Chondrocyte (in vitro differentiated cells): ENCODE results near the gene SYNE1. TPM values are rescaled to one million over a fixed set of nuclear protein-coding genes. Genes with fewer than 3 reads are reported as not detected.

Source experiments
- DNase-seq: peaks from one replicate; pipeline ENCODE4 v3.0.0; 2021; ENCODE audit warnings: mixed read lengths, low spot score
- H3K27ac Mint-ChIP-seq: one replicate; pipeline ENCODE4 v1.8.0; 2021; ENCODE audit warnings: mild to moderate bottlenecking, moderate library complexity, mixed read lengths; ENCODE audit not compliant: unreplicated experiment
- H3K27me3 Mint-ChIP-seq: 2 replicates; pipeline ENCODE4 v1.8.0; 2021; ENCODE audit warnings: low read depth, mixed read lengths
- H3K36me3 Mint-ChIP-seq: 2 replicates; pipeline ENCODE4 v1.8.0; 2021; ENCODE audit warnings: low read depth, mixed read lengths
- H3K4me1 Mint-ChIP-seq: 2 replicates; pipeline ENCODE4 v1.8.0; 2021; ENCODE audit warnings: low read depth, mild to moderate bottlenecking, mixed read lengths
- H3K4me3 Mint-ChIP-seq: one replicate; pipeline ENCODE4 v1.8.0; 2021; ENCODE audit warnings: mild to moderate bottlenecking, moderate library complexity, mixed read lengths; ENCODE audit not compliant: unreplicated experiment
- H3K9me3 Mint-ChIP-seq: 2 replicates; pipeline ENCODE4 v1.8.0; 2021; ENCODE audit warnings: low read depth, mixed read lengths
- CTCF ChIP-seq: fragments of 200-600 bp; sonication (generic); IDR thresholded peaks from 2 replicates; pipeline ENCODE4 v1.5.0; 2021; ENCODE audit warnings: antibody characterized with exemption, mild to moderate bottlenecking, moderate library complexity
- total RNA-seq: library from RNA; stranded (reverse); gene quantifications from 3 replicates; pipeline ENCODE4 v1.2.1, GENCODE V29; 2021

The SYNE1 gene
- total RNA-seq, 1 donor from 2014 or later, result 151 TPM

GRCh38 chr6:152265651-152266050 lies 371.5 kb downstream of the SYNE1 start:
- no peak for DNase-seq
- Mint-ChIP-seq H3K9me3 (no peaks in the 10 kb centered on the region), H3K4me1 (peaks cover 22% of the 10 kb centered on the region), H3K27ac (no peak overlapping the region), H3K4me3 (no peak overlapping the region), H3K36me3 (peaks cover 26% of the 10 kb centered on the region), H3K27me3 (no peaks in the 10 kb centered on the region)
- TF ChIP-seq CTCF, result no peak

GRCh38 chr6:152263582-152263981 lies 373.6 kb downstream of the SYNE1 start:
- H3K4me1 Mint-ChIP-seq, result peaks cover 10% of the 10 kb centered on the region
- TF ChIP-seq CTCF, result no peak
- no peaks in the 10 kb centered on the region for H3K27me3 Mint-ChIP-seq

GRCh38 chr6:152261179-152261578 lies 376.0 kb downstream of the SYNE1 start:
- H3K36me3 Mint-ChIP-seq, result peaks cover 44% of the 10 kb centered on the region
- H3K27ac Mint-ChIP-seq, result no peak overlapping the region
- peaks cover 4% of the 10 kb centered on the region for H3K4me1 Mint-ChIP-seq
- no peak overlapping the region for H3K4me3 Mint-ChIP-seq
- DNase-seq, result no peak
- no peak for TF ChIP-seq CTCF
- H3K9me3 Mint-ChIP-seq, result peaks cover 2% of the 10 kb centered on the region
- no peaks in the 10 kb centered on the region for H3K27me3 Mint-ChIP-seq

More at GRCh38 chr6:152263582-152263981, 373.6 kb downstream of the SYNE1 start:
- no peak for DNase-seq
- peaks cover 36% of the 10 kb centered on the region for H3K36me3 Mint-ChIP-seq
- no peak overlapping the region for H3K27ac Mint-ChIP-seq
- H3K4me3 Mint-ChIP-seq, result no peak overlapping the region
- no peaks in the 10 kb centered on the region for H3K9me3 Mint-ChIP-seq

GRCh38 chr6:152259234-152259633 lies 377.9 kb downstream of the SYNE1 start:
- peaks cover 48% of the 10 kb centered on the region for H3K36me3 Mint-ChIP-seq
- no peak overlapping the region for H3K27ac Mint-ChIP-seq
- no peaks in the 10 kb centered on the region for H3K27me3 Mint-ChIP-seq
- H3K4me1 Mint-ChIP-seq, result no peaks in the 10 kb centered on the region
- TF ChIP-seq CTCF, result no peak
- no peak overlapping the region for H3K4me3 Mint-ChIP-seq
- DNase-seq, result no peak
- H3K9me3 Mint-ChIP-seq, result peaks cover 2% of the 10 kb centered on the region

- no peak overlapping the region for H3K27ac Mint-ChIP-seq
- peaks cover 7% of the 10 kb centered on the region for H3K4me1 Mint-ChIP-seq
- TF ChIP-seq CTCF, result no peak
- no peak overlapping the region for H3K4me3 Mint-ChIP-seq
- DNase-seq, result no peak
- peaks cover 2% of the 10 kb centered on the region for H3K9me3 Mint-ChIP-seq
- no peaks in the 10 kb centered on the region for H3K27me3 Mint-ChIP-seq
- peaks cover 50% of the 10 kb centered on the region for H3K36me3 Mint-ChIP-seq
Measured at GRCh38 chr6:152257581-152257980, 379.6 kb downstream of the SYNE1 start.
